22Rv1 (cell line): ENCODE data around the gene EMID1.
"Not testable (repeated sequence)": the region's sequence is repeated elsewhere in the genome, so short reads cannot be mapped to it uniquely, and the experiment has no call there.

ENCODE experiments used
- H3K27ac ChIP-seq: fragments of 450-650 bp; 2 replicates; pipeline ENCODE4 v1.5.1; 2017
- ZFX ChIP-seq: fragments of 450-650 bp; IDR thresholded peaks from 2 replicates; pipeline ENCODE4 v1.6.1; 2017; ENCODE audit warnings: antibody characterized with exemption, borderline replicate concordance
- TF ChIP-seq, protein P1 (sequence below): fragments of 450-650 bp; IDR thresholded peaks from 2 replicates; pipeline ENCODE4 v1.5.1; 2017; ENCODE audit warnings: mild to moderate bottlenecking

The EMID1 gene

DNA sequence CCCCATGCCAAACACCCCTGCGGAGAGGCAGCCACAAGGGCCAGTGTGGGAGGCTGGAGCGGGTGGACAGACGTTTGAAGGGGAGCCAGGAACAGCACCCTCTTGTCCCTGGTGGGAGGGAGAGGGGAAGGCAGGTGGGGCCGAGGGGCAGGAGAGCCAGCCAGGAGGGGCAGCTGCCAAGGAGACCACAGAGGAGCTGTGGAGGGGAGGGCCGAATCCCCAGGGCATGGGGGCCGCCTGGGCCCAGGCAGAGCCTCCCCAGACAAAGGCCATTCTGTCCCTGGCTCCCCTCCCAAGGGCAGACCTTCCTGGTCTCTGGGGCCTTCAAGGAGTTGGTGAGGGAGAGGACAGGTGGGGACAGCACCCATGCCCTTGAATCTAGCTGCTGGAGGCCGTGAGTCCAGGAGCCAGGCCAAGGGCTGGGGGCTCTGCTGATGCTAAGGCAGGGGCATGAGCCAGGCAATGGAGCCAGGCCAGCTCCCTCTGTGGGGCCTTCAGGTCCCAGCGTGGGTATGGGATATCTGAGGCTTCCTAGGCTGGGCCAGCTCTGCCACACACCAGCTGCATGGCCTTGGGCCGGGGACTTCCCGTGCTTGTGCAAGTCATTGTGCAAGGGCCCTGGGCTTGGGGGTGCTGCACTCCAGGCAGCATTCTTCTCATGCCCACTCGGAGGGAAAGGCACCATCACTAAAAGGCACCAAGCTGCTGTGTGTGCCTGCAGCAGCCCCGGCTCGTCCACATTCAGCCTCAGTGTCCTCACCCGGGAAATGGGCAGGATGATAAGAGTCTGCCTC, 11.4 kb downstream of the EMID1 start:
- H3K27ac ChIP-seq, result no peak overlapping the region
- TF ChIP-seq, protein P1, sequence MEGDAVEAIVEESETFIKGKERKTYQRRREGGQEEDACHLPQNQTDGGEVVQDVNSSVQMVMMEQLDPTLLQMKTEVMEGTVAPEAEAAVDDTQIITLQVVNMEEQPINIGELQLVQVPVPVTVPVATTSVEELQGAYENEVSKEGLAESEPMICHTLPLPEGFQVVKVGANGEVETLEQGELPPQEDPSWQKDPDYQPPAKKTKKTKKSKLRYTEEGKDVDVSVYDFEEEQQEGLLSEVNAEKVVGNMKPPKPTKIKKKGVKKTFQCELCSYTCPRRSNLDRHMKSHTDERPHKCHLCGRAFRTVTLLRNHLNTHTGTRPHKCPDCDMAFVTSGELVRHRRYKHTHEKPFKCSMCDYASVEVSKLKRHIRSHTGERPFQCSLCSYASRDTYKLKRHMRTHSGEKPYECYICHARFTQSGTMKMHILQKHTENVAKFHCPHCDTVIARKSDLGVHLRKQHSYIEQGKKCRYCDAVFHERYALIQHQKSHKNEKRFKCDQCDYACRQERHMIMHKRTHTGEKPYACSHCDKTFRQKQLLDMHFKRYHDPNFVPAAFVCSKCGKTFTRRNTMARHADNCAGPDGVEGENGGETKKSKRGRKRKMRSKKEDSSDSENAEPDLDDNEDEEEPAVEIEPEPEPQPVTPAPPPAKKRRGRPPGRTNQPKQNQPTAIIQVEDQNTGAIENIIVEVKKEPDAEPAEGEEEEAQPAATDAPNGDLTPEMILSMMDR, result no peak
- TF ChIP-seq ZFX, result no peak

DNA sequence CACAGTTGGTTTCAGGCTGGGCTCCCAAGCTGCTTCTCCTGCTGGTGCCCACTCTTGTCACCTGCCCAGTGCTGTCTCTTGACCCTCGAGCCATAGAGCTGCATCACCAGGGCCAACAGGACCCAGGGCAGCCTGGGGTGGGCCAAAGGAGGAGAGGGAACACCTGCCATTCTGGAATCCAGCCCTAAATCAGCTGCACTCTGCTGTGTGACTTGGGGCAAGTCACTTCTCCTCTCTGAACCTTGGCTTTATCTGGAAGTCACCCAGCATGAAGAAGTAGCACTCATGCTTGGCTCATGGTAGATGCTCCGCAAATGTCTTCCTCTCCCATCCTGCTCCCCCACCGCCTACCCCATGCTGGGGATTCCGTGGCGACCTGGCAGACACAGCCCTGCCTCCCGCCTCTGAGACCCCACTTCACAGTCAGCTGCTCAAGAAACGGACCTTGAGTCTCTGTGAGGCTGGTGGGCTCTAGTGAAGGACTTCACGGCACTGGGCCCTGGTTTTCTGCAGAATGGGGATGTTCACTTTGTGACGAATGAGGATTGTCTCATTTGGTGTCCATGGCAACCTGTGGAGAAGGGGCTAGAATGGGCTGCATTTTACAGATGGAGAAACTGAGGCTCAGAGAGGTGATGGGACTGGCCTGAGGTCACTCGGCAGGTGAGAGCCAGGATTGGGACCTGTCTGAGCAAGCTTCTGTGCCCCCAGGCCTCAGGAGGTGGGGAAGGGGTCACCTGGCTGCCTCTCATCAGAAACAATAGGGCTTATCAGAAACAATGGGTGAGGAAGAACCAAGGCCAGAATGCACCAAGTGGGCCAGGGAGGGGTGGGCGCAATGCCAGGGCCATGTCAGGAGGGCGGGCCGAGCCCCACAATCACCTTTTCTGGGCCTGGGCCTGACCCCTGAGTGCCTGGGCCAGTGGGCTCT, 12.4 kb downstream of the EMID1 start:
- TF ChIP-seq ZFX, result no peak
- no peak overlapping the region for H3K27ac ChIP-seq

DNA sequence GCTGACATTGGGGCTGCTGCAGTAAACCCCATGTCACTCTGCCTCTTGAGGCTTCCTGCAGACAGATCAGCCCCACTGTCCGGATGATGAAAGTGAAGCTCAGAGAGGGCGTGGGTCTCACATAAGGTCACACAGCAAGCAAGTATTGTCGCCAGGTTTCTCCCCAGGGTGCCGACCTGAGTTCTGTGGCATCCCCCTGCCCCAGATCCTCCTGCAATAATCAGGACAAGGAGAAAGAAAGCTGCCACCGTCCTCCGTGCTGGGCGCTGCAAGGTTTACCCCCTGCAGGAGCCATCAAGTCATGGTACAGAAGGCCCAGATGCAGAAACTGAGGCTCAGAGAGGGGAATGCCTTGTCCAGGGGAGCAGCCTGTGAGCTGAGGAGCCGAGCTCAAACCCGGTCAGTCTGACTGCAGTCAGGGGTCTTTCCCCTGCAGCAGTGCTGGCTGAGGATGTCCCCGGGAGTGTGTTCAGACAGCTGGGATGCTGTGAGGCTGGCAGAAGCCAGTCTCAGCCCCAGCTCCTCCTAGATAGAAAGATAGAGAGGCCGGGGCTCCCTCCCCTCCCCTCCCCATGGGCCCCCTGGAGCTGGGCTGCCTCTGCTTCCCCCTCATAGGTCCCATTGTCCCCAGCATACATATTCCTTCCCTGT, 13.2 kb downstream of the EMID1 start:
- H3K27ac ChIP-seq, result no peak overlapping the region
- TF ChIP-seq, protein P1, result no peak
- no peak for TF ChIP-seq ZFX

DNA sequence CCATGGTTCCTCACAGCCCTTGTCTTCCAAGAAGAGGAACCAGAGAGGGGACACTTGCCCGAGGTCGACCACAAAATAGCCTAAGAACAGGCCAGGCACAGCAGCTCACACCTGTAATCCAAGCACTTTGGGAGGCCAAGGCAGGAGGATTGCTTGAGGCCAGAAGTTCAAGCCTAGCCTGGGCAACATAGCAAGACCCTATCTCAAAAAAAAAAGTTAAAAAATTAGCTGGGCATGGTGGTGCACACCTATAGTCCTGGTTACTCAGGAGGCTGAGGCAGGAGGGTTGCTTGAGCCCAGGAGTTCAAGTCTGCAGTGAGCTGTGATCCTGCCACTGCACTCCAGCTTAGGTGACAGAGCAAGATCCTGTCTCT, 13.7 kb downstream of the EMID1 start:
- H3K27ac ChIP-seq, result not testable (repeated sequence)

DNA sequence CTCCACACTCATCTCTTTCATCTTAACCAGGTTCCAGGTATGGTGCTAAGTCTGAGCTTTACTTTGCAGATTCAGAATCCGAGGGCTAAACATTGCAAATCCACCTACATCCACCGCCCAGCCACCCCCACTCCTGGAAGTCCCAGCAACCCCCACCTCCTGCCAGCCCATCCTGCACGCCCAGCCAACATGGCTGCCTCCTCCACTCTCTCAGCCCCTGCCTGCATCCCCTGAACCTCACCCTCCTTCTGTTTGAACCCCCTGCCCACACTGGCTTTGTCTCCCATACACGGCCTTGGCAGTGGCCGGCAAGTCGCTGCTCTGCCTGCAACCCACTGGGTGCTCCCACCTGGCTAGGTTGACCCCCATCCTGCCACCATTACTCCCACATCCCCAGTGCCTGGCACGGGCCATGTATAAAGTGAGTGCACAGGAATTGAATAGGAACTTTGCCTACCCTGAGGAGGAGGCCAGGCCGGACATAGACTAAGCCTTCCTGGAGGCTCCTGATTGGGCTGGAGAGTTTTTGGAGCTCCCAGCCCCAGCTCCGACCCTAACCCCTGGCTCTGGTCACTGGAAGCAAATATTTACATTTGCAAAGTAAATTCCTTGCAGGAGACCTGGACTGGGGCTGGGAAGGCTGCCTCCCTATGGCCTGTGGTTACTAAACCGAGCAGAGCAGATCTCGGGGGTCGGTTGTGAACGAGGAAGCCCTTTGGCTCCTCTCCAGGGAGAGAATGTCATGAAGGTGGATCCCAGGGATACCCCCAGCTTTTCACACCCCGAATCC, 14.4 kb downstream of the EMID1 start:
- H3K27ac ChIP-seq, result no peak overlapping the region
- no peak for TF ChIP-seq ZFX
- TF ChIP-seq, protein P1, result no peak

DNA sequence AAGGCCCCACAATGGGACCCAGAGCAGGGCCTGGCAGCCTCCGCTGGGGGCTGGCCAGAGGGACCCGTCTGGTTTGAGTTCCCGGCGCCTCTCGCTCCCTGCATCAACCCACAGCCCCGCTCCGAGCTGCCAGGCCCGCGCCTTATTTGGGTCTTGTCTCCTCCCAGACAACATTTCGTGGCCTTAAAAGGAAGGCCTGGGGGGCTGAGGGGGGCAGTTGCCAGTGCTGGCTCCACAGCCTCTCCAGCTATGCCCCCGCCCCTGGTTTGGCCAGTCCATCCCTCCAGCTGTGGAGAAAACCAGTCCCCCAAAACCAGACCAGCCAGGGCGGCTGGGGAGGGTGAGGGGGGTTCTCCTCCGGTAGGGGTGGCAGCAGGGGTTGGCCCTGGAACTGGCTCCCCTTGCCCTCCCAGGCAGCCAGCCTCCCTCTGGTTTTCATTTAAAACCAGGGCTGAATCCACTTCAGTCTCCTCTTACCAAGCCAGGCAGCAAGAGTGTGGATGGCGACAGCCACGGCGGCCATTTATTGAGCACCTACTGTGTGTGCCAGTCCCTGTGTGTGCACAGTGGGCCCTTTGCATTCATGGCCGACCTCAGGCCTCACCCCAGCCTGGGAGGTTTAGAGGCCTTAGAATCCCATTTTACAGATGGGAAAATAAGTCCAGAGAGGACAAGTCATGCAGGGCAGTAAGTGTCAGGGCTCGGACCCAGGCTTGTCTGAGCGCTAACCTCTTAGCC, 18.6 kb downstream of the EMID1 start:
- H3K27ac ChIP-seq, result no peak overlapping the region
- TF ChIP-seq, protein P1, result no peak
- TF ChIP-seq ZFX, result no peak

DNA sequence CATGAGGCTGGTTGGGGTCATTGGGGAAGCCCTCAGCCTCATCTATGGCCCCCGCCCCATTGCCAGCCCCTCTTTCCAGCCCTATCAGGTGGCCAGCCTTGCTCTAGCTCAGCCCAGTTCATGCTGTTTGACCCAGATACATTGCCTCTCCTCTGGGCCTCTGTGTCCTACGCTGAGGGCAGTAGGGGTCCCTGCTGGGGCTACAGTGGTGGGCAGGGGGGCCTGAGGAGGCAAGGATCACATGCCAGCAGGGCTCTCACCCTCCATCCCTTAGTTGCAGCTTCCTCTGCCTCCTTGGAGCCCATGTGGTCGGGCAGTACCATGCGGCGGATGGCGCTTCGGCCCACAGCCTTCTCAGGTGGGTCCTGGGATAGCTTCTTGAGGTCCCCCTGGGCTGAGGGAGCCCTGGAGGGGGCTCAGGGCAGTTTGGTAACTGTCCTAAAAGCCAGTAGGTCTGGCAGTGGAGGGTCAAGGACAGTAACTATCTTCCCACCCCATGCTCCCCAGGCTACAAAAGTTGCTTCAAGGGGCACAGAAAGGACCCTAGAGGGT, 19.2 kb downstream of the EMID1 start:
- H3K27ac ChIP-seq, result no peak overlapping the region
- TF ChIP-seq ZFX, result no peak
- TF ChIP-seq, protein P1, result no peak
